K562 (cell line): ENCODE results near the gene ARID3C. TPM values are rescaled to one million over a fixed set of nuclear protein-coding genes. Genes with fewer than 3 reads are reported as not detected.
A peak's percentile ranks its signal among the peaks of the same experiment; 100 is the strongest.

Experiments used
- ARID1B ChIP-seq: fragments of 450-650 bp; IDR thresholded peaks from 2 replicates; pipeline ENCODE4 v1.6.1; 2016; ENCODE audit warnings: antibody characterized with exemption, mild to moderate bottlenecking, inconsistent platforms
- ATF6 ChIP-seq: sonication (generic); formaldehyde crosslinking; IDR thresholded peaks from 2 replicates; pipeline ENCODE4 v1.4.0; 2020; ENCODE audit warnings: mild to moderate bottlenecking, missing genetic modification reagents
- E2F4 ChIP-seq: sonication (generic); formaldehyde crosslinking; IDR thresholded peaks from 2 replicates; pipeline ENCODE4 v1.8.0; 2022; ENCODE audit warnings: mild to moderate bottlenecking, low read depth, missing genetic modification reagents
- GABPA ChIP-seq: fragments of 200-800 bp; sonication (Bioruptor generic); conservative IDR thresholded peaks from 2 replicates; pipeline ENCODE4 v1.6.1; 2016; ENCODE audit warnings: low read depth, missing genetic modification characterization, missing compliant biosample characterization
- HLTF ChIP-seq: fragments of 450-650 bp; IDR thresholded peaks from 2 replicates; pipeline ENCODE4 v1.6.1; 2016
- MECOM ChIP-seq: fragments of 250-450 bp; sonication (Bioruptor Pico); IDR thresholded peaks from 2 replicates; pipeline ENCODE4 v1.8.0; 2022; ENCODE audit warnings: inconsistent platforms
- NFYB ChIP-seq: IDR thresholded peaks from 2 replicates; pipeline ENCODE4 v1.6.1; 2011; ENCODE audit warnings: mild to moderate bottlenecking, moderate library complexity; ENCODE audit not compliant: insufficient read length; ENCODE audit errors: extremely low read depth
- PHF8 ChIP-seq: fragments of 200-600 bp; sonication (generic); IDR thresholded peaks from 2 replicates; pipeline ENCODE4 v1.6.1; 2012; ENCODE audit warnings: mixed run types, mild to moderate bottlenecking, inconsistent platforms, low read length, moderate library complexity, borderline replicate concordance
- TCF3 ChIP-seq: sonication (generic); formaldehyde crosslinking; IDR thresholded peaks from 2 replicates; pipeline ENCODE4 v1.4.0; 2020; ENCODE audit warnings: mild to moderate bottlenecking, missing genetic modification reagents
- THRB ChIP-seq: fragments of 450-650 bp; formaldehyde crosslinking; conservative IDR thresholded peaks from 2 replicates; pipeline ENCODE4 v1.4.0; 2022; ENCODE audit warnings: mild to moderate bottlenecking, missing genetic modification characterization
- XRCC5 ChIP-seq: fragments of 200-400 bp; formaldehyde crosslinking; IDR thresholded peaks from 2 replicates; pipeline ENCODE4 v1.6.1; 2017; ENCODE audit warnings: low read depth, mild to moderate bottlenecking, low read length
- ZBTB40 ChIP-seq, 2 experiments: fragments of 450-650 bp in 1 of 2; sonication (generic) in 1 of 2; formaldehyde crosslinking in 1 of 2; IDR thresholded peaks; 2 replicates each; pipeline versions ENCODE4 v1.7.1 to v1.9.0; 2016 to 2022; ENCODE audit warnings: inconsistent platforms in 1 of 2, mild to moderate bottlenecking in 1 of 2, missing genetic modification reagents in 1 of 2
- ZNF3 ChIP-seq: fragments of 250-450 bp; sonication (Bioruptor Pico); IDR thresholded peaks from 2 replicates; pipeline ENCODE4 v1.5.0; 2021; ENCODE audit warnings: mild to moderate bottlenecking, moderate library complexity
- polyA plus RNA-seq, 8 experiments: library from polyadenylated mRNA; depleted of rRNA in 4 of 8; stranded (reverse) in 5 of 8; unstranded in 3 of 8; fragments of >200 nt; fragmentation: Nextera tagmentation in 2 of 8; fragmentation: Illumina TruSeq in 1 of 8; extraction: Ambion mirVana in 2 of 8; extraction: Trizol in 1 of 8; gene quantifications; 2 replicates each; pipeline versions ENCODE4 v1.2.1 to v1.2.3, GENCODE V29; 2011 to 2014; ENCODE audit warnings: inconsistent platforms in 1 of 8, missing spikeins in 1 of 8
- total RNA-seq, 7 experiments: library from RNA; depleted of rRNA in 6 of 7; stranded (reverse); fragments of >200 nt in 6 of 7; fragmentation: Illumina TruSeq in 2 of 7; extraction: Trizol in 2 of 7; gene quantifications; 2 replicates each; pipeline versions ENCODE4 v1.2.1 to v1.2.3, GENCODE V29; 2011 to 2021; ENCODE audit warnings: low replicate concordance in 1 of 7

ARID3C gene
- total and polyA plus RNA-seq, 9 of the 15 experiments (the other 6 are each of a cell fraction or from before 2014, with no cell fraction given) = not detected

- TF ChIP-seq XRCC5 = 0 out of 2 replicates have a peak, but pooled peaks have one; percentile 28
- 0 out of 2 replicates have a peak, but pooled peaks have one; percentile 53 for TF ChIP-seq HLTF
- peak; percentile 62; the same call in 1 of the 2 replicates for TF ChIP-seq E2F4 (CRISPR knock-in tag)
- no peak for TF ChIP-seq TCF3 (CRISPR knock-in tag)
- TF ChIP-seq MECOM = no peak
- TF ChIP-seq THRB (CRISPR knock-in tag) = 0 out of 2 replicates have a peak, but pooled peaks have one; percentile 50
- peak; percentile 38 for TF ChIP-seq ARID1B
- TF ChIP-seq ZBTB40 (IDR thresholded peaks at IDR 0.05) = peak; percentile 62
- no peak for TF ChIP-seq ZBTB40 (CRISPR knock-in tag; IDR thresholded peaks at IDR 0.05)
- no peak for TF ChIP-seq ZNF3
- TF ChIP-seq PHF8 = peak; percentile 44; the same call in 1 of the 2 replicates
- peak; percentile 83 for TF ChIP-seq GABPA
- peak; percentile 67 for TF ChIP-seq NFYB
- no peak for TF ChIP-seq ATF6 (CRISPR knock-in tag)
These were observed 23.2 kb upstream of the ARID3C start, which contains the start of gene IL11RA (continued) for GRCh38 chr9:34651876-34652601.
